ENCODE measurements around the gene TGFBI. TPM values are rescaled to one million over a fixed set of nuclear protein-coding genes. Genes with fewer than 3 reads are reported as not detected.

The TGFBI gene
- total and polyA plus RNA-seq, 7 donors, result 18.8 to 35.9 (median 28.3) TPM

DNA sequence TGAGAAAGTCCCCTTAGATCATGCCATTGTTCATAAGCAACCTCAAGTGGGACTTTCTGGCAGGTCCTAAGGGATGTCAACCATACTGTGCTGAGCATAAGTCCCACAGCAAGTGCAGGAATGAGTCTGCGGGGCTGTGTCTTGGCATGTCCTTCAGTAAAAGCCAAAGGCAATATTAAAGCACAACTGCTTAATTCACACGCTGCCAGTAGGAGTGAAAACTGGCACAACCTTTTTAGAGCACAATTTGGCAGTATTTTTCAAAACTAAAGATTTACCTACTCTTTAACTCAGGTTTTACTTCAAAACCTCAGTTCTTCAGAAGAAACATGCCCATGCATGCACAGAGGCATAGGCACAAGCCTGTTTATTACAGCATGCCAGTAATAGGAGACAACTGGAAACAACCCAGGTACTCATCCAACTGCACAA, 79.4 kb downstream of the TGFBI start:
- no peak for ATAC-seq
- DNase-seq, result no peak
- no peak overlapping the region for H3K27ac ChIP-seq
- no peaks in the 10 kb centered on the region for H3K36me3 ChIP-seq (ENCODE audit: insufficient read depth in 1 of 2, low read depth in 1 of 2)
- no peaks in the 10 kb centered on the region for H3K27me3 ChIP-seq (ENCODE audit: insufficient read depth in 3 of 3, low read length in 2 of 3)
- intact Hi-C loops (cut with DNase I), result no loop called here
- WGBS, 3 donors, result 54 to 69% (median 56%) methylated on average over 2 of the region's 2 CpGs
- H3K4me1 ChIP-seq, result no peaks in the 10 kb centered on the region
- no peak overlapping the region for H3K4me3 ChIP-seq
- TF ChIP-seq, protein P1, sequence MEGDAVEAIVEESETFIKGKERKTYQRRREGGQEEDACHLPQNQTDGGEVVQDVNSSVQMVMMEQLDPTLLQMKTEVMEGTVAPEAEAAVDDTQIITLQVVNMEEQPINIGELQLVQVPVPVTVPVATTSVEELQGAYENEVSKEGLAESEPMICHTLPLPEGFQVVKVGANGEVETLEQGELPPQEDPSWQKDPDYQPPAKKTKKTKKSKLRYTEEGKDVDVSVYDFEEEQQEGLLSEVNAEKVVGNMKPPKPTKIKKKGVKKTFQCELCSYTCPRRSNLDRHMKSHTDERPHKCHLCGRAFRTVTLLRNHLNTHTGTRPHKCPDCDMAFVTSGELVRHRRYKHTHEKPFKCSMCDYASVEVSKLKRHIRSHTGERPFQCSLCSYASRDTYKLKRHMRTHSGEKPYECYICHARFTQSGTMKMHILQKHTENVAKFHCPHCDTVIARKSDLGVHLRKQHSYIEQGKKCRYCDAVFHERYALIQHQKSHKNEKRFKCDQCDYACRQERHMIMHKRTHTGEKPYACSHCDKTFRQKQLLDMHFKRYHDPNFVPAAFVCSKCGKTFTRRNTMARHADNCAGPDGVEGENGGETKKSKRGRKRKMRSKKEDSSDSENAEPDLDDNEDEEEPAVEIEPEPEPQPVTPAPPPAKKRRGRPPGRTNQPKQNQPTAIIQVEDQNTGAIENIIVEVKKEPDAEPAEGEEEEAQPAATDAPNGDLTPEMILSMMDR (IDR thresholded peaks at IDR 0.05), result no peak
- H3K9me3 ChIP-seq, result no peaks in the 10 kb centered on the region

DNA sequence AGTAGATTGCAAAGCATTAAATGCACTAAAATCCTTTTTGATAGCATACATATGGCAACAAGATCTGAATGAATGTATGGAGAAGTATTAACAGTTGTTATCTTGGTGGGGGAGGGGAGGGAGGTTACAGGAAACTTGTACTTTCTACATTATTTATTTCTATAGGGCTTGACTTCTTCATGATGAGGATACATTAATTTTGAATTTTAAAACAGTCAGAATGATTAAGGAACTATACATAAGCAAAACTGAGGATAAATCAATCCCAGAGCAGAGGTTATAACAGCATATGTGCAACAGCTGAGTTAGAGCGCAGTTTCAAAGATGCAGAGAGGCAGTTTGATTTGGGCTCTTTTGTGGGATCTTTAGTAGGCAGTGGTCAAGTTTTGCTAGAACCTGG, 80.0 kb downstream of the TGFBI start:
- TF ChIP-seq, protein P1 (IDR thresholded peaks at IDR 0.05), result no peak
- H3K9me3 ChIP-seq, result no peaks in the 10 kb centered on the region
- no peaks in the 10 kb centered on the region for H3K4me1 ChIP-seq
- 92 to 97% (median 96%) methylated on average over 1 of the region's 1 CpG for WGBS, 3 donors
- no peaks in the 10 kb centered on the region for H3K27me3 ChIP-seq (ENCODE audit: insufficient read depth in 3 of 3, low read length in 2 of 3)
- intact Hi-C loops (cut with DNase I), result no loop called here
- ATAC-seq (no peak), DNase-seq (no peak)
- H3K27ac ChIP-seq, result no peak overlapping the region
- H3K4me3 ChIP-seq, result no peak overlapping the region
- no peaks in the 10 kb centered on the region for H3K36me3 ChIP-seq (ENCODE audit: insufficient read depth in 1 of 2, low read depth in 1 of 2)

DNA sequence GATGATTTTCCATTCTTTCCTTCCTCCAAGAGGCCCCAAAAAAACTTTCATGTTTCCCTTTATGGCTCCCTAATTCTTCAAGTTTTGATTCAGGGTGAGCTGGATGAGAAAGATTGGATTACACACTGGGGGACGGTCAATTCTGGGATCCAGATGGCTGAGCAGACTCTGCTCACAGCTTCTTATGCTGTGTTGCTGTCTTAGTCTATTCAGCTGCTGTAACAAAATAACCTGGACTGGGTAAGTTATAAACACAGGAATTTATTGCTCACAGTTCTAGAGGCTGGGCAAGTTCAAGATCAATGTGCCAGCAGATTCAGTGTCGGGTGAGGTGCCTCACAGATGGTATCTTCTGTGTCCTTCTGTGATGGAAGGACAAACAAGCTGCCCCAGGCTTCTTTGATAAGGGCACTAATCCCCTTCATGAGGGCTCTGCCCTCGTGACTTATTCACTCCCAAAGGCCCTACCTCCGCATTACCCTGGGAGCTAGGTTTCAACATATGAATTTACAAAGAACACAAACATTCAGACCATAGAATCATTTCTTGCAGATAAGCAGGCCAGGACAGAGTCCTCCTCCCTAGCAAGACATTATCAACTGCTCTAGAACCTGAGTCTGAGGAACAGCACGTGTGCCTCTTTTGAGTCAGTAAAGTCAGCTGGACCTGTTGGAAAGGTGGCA, 80.8 kb downstream of the TGFBI start:
- Histone ChIP-seq H3K4me1 (no peaks in the 10 kb centered on the region), H3K4me3 (no peak overlapping the region), H3K27ac (no peak overlapping the region), H3K27me3 (ENCODE audit: insufficient read depth in 3 of 3, low read length in 2 of 3) (no peaks in the 10 kb centered on the region), H3K36me3 (ENCODE audit: insufficient read depth in 1 of 2, low read depth in 1 of 2) (no peaks in the 10 kb centered on the region), H3K9me3 (no peaks in the 10 kb centered on the region)
- TF ChIP-seq, protein P1 (IDR thresholded peaks at IDR 0.05), result no peak
- no peak for ATAC-seq
- DNase-seq, result no peak
- intact Hi-C loops (cut with DNase I), result no loop called here
- 86 to 92% (median 89%) methylated on average over 5 of the region's 5 CpGs for WGBS, 3 donors

Other genes with a start within 250 kb of the TGFBI start
- 1 to 10 TPM in 3 of 4 donors, not detected in 1; 1.7 to 9.5 (median 3.6) TPM for gene SLC25A48, start 194.3 kb upstream of the TGFBI start, total RNA-seq
- gene SLC25A48, start 194.3 kb upstream of the TGFBI start, polyA plus RNA-seq, result 1 to 10 TPM; 5.6 to 9.6 (median 5.6) TPM
- not detected for gene IL9, start 133.1 kb upstream of the TGFBI start, total RNA-seq
- gene IL9, start 133.1 kb upstream of the TGFBI start, polyA plus RNA-seq, result not detected
- not detected for gene LECT2, start 74.0 kb upstream of the TGFBI start, total RNA-seq
- gene LECT2, start 74.0 kb upstream of the TGFBI start, polyA plus RNA-seq, result not detected
- 10 to 100 TPM; 35.8 to 49.6 (median 39.8) TPM for gene SMAD5, start 103.9 kb downstream of the TGFBI start, total RNA-seq
- gene SMAD5, start 103.9 kb downstream of the TGFBI start, polyA plus RNA-seq, result 10 to 100 TPM in 1 of 3 donors, 1 to 10 TPM in 2; 9.2 to 22.5 (median 9.8) TPM
- gene SMIM32, start 164.2 kb downstream of the TGFBI start, total RNA-seq, result under 1 TPM in 2 of 4 donors, not detected in 2; 0.36 to 0.82 TPM
- under 1 TPM in 2 of 3 donors, not detected in 1; 0.06 to 0.10 TPM for gene SMIM32, start 164.2 kb downstream of the TGFBI start, polyA plus RNA-seq